SH-SY5Y (cell line): Measurements from ENCODE around the gene CD58.

ENCODE experiments used
- GATA2 ChIP-seq: IDR thresholded peaks from 2 replicates; pipeline ENCODE4 v1.6.1; 2011; ENCODE audit warnings: mild to moderate bottlenecking, low read depth, low read length
- GATA3 ChIP-seq: IDR thresholded peaks from 2 replicates; pipeline ENCODE4 v1.6.1; 2011; ENCODE audit warnings: low read depth, mild to moderate bottlenecking, low read length, moderate library complexity

GRCh38 chr1:116481934-116482333, 88.9 kb downstream of the CD58 start:
- no peak for TF ChIP-seq GATA2
- no peak for TF ChIP-seq GATA3
